ENCODE measurements around the gene B3GNT3. TPM values are rescaled to one million over a fixed set of nuclear protein-coding genes. Genes with fewer than 3 reads are reported as not detected.

B3GNT3 gene
- total RNA-seq, 4 donors from 2014 or later, result 4.7 TPM; not detected in 3

- no peak for ATAC-seq
- Histone ChIP-seq H3K27ac (no peak within 1 kb of the TSS), H3K36me3 (no peaks in the 10 kb centered on the region), H3K9me3 (no peaks in the 10 kb centered on the region), H3K27me3 (no peaks in the 10 kb centered on the region), H3K4me1 (peaks cover 0 to 17% (median 0%) of the 10 kb centered on the region in 3 donors), H3K4me3 (peak within 1 kb of the TSS in 1 of 2 donors; percentile 22)
- TF ChIP-seq POLR2AphosphoS5 (IDR thresholded peaks at IDR 0.05), result no peak
- TF ChIP-seq, protein P1, sequence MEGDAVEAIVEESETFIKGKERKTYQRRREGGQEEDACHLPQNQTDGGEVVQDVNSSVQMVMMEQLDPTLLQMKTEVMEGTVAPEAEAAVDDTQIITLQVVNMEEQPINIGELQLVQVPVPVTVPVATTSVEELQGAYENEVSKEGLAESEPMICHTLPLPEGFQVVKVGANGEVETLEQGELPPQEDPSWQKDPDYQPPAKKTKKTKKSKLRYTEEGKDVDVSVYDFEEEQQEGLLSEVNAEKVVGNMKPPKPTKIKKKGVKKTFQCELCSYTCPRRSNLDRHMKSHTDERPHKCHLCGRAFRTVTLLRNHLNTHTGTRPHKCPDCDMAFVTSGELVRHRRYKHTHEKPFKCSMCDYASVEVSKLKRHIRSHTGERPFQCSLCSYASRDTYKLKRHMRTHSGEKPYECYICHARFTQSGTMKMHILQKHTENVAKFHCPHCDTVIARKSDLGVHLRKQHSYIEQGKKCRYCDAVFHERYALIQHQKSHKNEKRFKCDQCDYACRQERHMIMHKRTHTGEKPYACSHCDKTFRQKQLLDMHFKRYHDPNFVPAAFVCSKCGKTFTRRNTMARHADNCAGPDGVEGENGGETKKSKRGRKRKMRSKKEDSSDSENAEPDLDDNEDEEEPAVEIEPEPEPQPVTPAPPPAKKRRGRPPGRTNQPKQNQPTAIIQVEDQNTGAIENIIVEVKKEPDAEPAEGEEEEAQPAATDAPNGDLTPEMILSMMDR (IDR thresholded peaks at IDR 0.05), result no peak
- TF ChIP-seq POLR2A (IDR thresholded peaks at IDR 0.05), result no peak
- TF ChIP-seq EP300 (IDR thresholded peaks at IDR 0.05), result no peak
- 84 to 100% methylated on average over 3 to 5 of the region's 28 CpGs for WGBS, 2 donors (ENCODE audit: low coverage in 1 of 2)
Measured at GRCh38 chr19:17751103-17751911, 43.6 kb upstream of the B3GNT3 start, which contains the start of gene FCHO1. TSS of gene FCHO1 (plus strand) at chr19:17751477. CDS start at chr19:17755165, 3,688 bp downstream.

DNA sequence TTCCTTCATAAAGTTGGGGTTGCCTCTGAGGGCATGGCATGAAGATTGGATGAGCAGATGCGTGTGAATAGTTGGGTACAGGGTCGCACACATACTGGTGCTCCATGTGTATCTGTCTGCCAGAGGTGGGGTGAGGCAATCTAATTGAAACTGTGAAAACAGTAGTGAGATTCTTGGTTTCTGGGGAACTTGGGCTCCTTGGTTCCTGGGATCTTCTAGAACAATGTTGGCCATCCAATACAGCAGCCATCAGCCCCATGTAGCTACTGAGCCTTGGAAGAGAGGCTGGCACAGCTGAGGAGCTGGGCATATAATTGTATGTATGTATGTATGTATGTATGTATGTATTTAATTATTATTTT lies 43.0 kb upstream of the B3GNT3 start:
- H3K36me3 ChIP-seq, result no peaks in the 10 kb centered on the region
- WGBS, 2 donors (ENCODE audit: low coverage in 1 of 2), result 56 to 64% methylated on average over 2 of the region's 2 CpGs
- H3K4me1 ChIP-seq, result peaks cover 0 to 14% (median 0%) of the 10 kb centered on the region in 3 donors
- H3K9me3 ChIP-seq, result no peaks in the 10 kb centered on the region
- no peaks in the 10 kb centered on the region for H3K27me3 ChIP-seq
- TF ChIP-seq POLR2AphosphoS5 (IDR thresholded peaks at IDR 0.05) (no peak), EP300 (IDR thresholded peaks at IDR 0.05) (no peak), POLR2A (IDR thresholded peaks at IDR 0.05) (no peak)
- TF ChIP-seq, protein P1 (IDR thresholded peaks at IDR 0.05), result no peak
- no peak for ATAC-seq
- peak overlapping the region in 1 of 2 donors; percentile 22 for H3K4me3 ChIP-seq
- H3K27ac ChIP-seq, result no peak overlapping the region

DNA sequence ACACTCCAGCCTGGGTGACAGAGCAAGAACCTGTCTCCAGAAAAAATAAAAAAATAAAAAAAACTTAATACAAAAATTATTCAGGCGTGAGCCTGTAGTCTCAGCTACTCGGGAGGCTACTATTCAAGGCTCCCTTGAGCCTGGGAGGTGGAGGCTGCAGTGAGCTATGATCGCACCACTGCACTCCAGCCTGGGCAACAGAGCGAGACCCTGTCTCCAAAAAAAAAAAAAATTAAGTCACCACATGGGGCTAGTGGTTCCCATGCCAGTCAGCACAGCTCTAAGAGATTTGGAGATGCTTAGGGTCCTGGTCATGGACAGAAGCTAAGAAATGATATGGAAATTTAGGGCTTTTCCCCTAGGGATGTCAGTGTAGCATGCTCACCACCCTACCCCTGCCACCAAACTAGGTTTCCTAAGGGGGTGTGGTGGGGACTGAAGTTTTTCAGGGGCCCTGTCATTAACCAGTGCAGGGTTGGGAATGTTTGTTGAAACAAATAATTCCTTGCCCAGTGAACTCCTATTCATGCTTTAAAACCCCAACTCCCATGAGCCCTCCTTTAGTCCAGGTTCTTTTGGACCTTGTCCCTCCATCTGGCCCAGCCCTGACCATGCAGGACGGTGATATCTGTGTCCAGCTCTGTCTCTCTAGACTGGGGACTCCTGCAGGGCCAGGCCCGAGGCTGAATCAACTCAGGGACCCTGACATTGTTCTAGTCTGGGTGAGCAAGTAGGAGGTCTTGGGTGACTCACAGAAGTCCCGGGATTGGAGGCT lies 41.9 kb upstream of the B3GNT3 start:
- Histone ChIP-seq H3K36me3 (no peaks in the 10 kb centered on the region), H3K4me1 (peaks cover 0 to 9% (median 3%) of the 10 kb centered on the region in 3 donors), H3K4me3 (no peak overlapping the region), H3K27ac (no peak overlapping the region), H3K9me3 (no peaks in the 10 kb centered on the region), H3K27me3 (no peaks in the 10 kb centered on the region)
- 57 to 80% methylated on average over 1 of the region's 7 CpGs for WGBS, 2 donors (ENCODE audit: low coverage in 1 of 2)
- ATAC-seq, result no peak
- TF ChIP-seq, protein P1 (IDR thresholded peaks at IDR 0.05), result no peak
- TF ChIP-seq EP300 (IDR thresholded peaks at IDR 0.05) (no peak), POLR2AphosphoS5 (IDR thresholded peaks at IDR 0.05) (no peak), POLR2A (IDR thresholded peaks at IDR 0.05) (no peak)

DNA sequence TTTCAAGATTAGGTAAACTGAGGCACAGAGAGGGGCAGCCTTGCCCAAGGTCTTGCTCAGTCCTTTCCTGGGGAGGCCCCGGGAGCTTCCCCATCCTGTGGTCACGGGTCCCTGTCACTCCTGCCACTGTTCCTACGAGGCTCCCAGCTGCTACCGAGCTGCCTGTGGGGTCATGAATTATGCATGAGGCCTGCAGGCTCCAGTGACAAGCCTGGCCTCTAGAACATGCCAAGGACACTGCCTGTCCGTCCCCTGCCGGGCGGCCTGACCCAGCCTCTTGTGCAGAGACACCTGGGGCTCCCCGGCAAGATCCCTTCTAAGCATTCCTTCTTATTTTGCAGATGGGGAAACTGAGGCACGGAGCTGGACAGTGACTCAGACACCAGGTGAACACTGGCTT lies 41.0 kb upstream of the B3GNT3 start:
- H3K27me3 ChIP-seq, result no peaks in the 10 kb centered on the region
- H3K27ac ChIP-seq, result no peak overlapping the region
- ATAC-seq, result no peak
- H3K36me3 ChIP-seq, result no peaks in the 10 kb centered on the region
- TF ChIP-seq EP300 (IDR thresholded peaks at IDR 0.05) (no peak), POLR2AphosphoS5 (IDR thresholded peaks at IDR 0.05) (no peak), POLR2A (IDR thresholded peaks at IDR 0.05) (no peak)
- TF ChIP-seq, protein P1 (IDR thresholded peaks at IDR 0.05), result no peak
- 60% methylated on average over 4 of the region's 9 CpGs; no CpG with 5 or more reads in 1 of the 2 donors for WGBS, 2 donors (ENCODE audit: low coverage in 1 of 2)
- peaks cover 0 to 7% (median 3%) of the 10 kb centered on the region in 3 donors for H3K4me1 ChIP-seq
- no peaks in the 10 kb centered on the region for H3K9me3 ChIP-seq
- H3K4me3 ChIP-seq, result no peak overlapping the region
